Osteocyte (in vitro differentiated cells): ENCODE data around the gene CCDC107. TPM values are rescaled to one million over a fixed set of nuclear protein-coding genes. Genes with fewer than 3 reads are reported as not detected.

Experiments used
- DNase-seq: peaks from one replicate; pipeline ENCODE4 v3.0.0; 2021; ENCODE audit warnings: mixed read lengths; ENCODE audit not compliant: unreplicated experiment; ENCODE audit errors: extremely low spot score
- H3K27ac Mint-ChIP-seq: one replicate; pipeline ENCODE4 v1.8.0; 2021; ENCODE audit warnings: mild to moderate bottlenecking, mixed read lengths; ENCODE audit not compliant: unreplicated experiment
- H3K27me3 Mint-ChIP-seq: one replicate; pipeline ENCODE4 v1.8.0; 2021; ENCODE audit warnings: mixed read lengths; ENCODE audit not compliant: unreplicated experiment
- H3K36me3 Mint-ChIP-seq: one replicate; pipeline ENCODE4 v1.8.0; 2021; ENCODE audit warnings: mixed read lengths; ENCODE audit not compliant: unreplicated experiment
- H3K4me1 Mint-ChIP-seq: one replicate; pipeline ENCODE4 v1.8.0; 2021; ENCODE audit warnings: mixed read lengths; ENCODE audit not compliant: unreplicated experiment
- H3K4me3 Mint-ChIP-seq: one replicate; pipeline ENCODE4 v1.8.0; 2021; ENCODE audit warnings: mild to moderate bottlenecking, moderate library complexity, mixed read lengths; ENCODE audit not compliant: unreplicated experiment
- H3K9me3 Mint-ChIP-seq: one replicate; pipeline ENCODE4 v1.8.0; 2021; ENCODE audit warnings: mixed read lengths; ENCODE audit not compliant: unreplicated experiment
- CTCF ChIP-seq: fragments of 200-600 bp; sonication (generic); IDR thresholded peaks from 2 replicates; pipeline ENCODE4 v1.5.0; 2021; ENCODE audit warnings: antibody characterized with exemption, mild to moderate bottlenecking, moderate library complexity
- total RNA-seq: library from RNA; stranded (reverse); gene quantifications from 2 replicates; pipeline ENCODE4 v1.2.1, GENCODE V29; 2021

Gene CCDC107
- total RNA-seq, 1 donor from 2014 or later = 31.3 TPM

GRCh38 chr9:35666045-35666444 lies 8.0 kb downstream of the CCDC107 start:
- Mint-ChIP-seq H3K9me3 (no peaks in the 10 kb centered on the region), H3K4me1 (peaks cover 70% of the 10 kb centered on the region), H3K27me3 (no peaks in the 10 kb centered on the region), H3K4me3 (peak overlapping the region; percentile 57), H3K27ac (peak overlapping the region; percentile 56), H3K36me3 (no peaks in the 10 kb centered on the region)
- DNase-seq = no peak
- TF ChIP-seq CTCF = no peak

GRCh38 chr9:35666549-35666948 lies 8.5 kb downstream of the CCDC107 start:
- Mint-ChIP-seq H3K9me3 (no peaks in the 10 kb centered on the region), H3K27ac (no peak overlapping the region), H3K36me3 (no peaks in the 10 kb centered on the region), H3K4me3 (no peak overlapping the region), H3K27me3 (no peaks in the 10 kb centered on the region), H3K4me1 (peaks cover 67% of the 10 kb centered on the region)
- no peak for TF ChIP-seq CTCF
- no peak for DNase-seq

GRCh38 chr9:35667939-35668338 lies 9.8 kb downstream of the CCDC107 start:
- H3K9me3 Mint-ChIP-seq = no peaks in the 10 kb centered on the region
- no peaks in the 10 kb centered on the region for H3K36me3 Mint-ChIP-seq
- H3K4me1 Mint-ChIP-seq = peaks cover 56% of the 10 kb centered on the region
- no peak for TF ChIP-seq CTCF
- H3K27me3 Mint-ChIP-seq = no peaks in the 10 kb centered on the region
- no peak for DNase-seq
- no peak overlapping the region for H3K4me3 Mint-ChIP-seq
- H3K27ac Mint-ChIP-seq = peak overlapping the region; percentile 92

- DNase-seq = no peak
- no peak for TF ChIP-seq CTCF
- Mint-ChIP-seq H3K27ac (peak overlapping the region; percentile 92), H3K36me3 (no peaks in the 10 kb centered on the region), H3K4me1 (peaks cover 59% of the 10 kb centered on the region), H3K9me3 (no peaks in the 10 kb centered on the region), H3K4me3 (no peak overlapping the region), H3K27me3 (no peaks in the 10 kb centered on the region)
Observed at GRCh38 chr9:35669331-35670145, 11.4 kb downstream of the CCDC107 start.

- Mint-ChIP-seq H3K36me3 (no peaks in the 10 kb centered on the region), H3K9me3 (no peaks in the 10 kb centered on the region), H3K27ac (no peak within 1 kb of the TSS), H3K4me3 (no peak within 1 kb of the TSS), H3K27me3 (no peaks in the 10 kb centered on the region), H3K4me1 (peaks cover 47% of the 10 kb centered on the region)
- no peak for TF ChIP-seq CTCF
- no peak for DNase-seq
Observed at GRCh38 chr9:35673132-35674024, 15.3 kb downstream of the CCDC107 start, which contains the start of gene CA9. CA9 (plus strand) TSS chr9:35673928; CDS start chr9:35673960, 32 bp downstream.
